Stimulated activated CD8-positive, alpha-beta memory T cell treated with anti-CD3 and anti-CD28 coated beads, Interleukin-7, amount 100 ng/mL, for 48 hours (primary cell): ENCODE data around the gene UBL5.
"Not testable (repeated sequence)": the region's sequence is repeated elsewhere in the genome, so short reads cannot be mapped to it uniquely, and the experiment has no call there.

Source experiments
- DNase-seq, 2 donors: peaks; one replicate each; pipeline ENCODE4 v3.0.0-alpha.2; 2020; ENCODE audit warnings: low read depth in 1 of 2; ENCODE audit errors: extremely low read depth in 1 of 2

The UBL5 gene

DNA sequence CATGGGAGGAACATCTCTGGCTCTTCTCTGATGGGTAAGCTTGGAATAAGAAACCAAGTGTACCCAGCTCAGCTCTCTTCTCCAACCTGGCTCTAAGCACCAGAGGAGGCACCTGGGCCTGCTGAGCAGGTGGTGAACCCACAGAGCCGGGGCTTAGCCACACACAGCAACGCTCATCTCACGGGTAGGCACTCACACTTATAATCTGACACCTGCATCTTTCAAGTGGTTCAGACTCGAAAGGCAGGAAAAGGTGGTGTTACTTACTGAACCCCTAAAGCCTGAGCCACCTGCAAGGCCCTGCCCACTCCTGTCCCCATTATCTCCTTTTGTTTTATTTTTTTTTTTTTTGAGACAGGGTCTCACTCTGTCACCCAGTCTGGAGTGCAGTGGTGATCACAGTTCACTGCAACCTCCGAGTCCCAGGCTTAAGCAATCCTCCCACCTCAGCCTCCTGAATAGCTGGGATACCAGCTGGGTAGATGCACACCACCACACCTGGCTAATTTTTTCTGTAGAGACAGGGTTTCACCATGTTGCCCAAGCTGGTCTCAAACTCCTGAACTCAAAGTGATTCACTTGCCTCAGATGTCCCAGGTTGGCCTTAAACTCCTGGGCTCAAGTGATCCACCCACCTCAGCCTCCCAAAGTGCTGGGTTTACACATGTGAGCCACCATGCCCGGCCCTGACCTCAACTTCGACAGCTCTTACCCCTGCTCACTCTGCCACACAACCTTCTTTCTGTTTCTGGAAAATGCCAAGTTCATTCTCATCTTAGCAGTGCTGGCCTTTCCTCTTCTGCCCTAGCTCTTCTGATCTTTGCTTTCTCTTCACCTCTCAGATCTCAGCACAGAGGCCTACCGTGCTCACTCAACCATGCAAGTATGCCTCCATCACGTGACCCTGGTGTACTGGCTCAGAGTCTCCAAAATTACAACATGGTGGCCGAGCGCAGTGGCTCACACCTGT, 18.6 kb upstream of the UBL5 start:
- no peak for DNase-seq

- DNase-seq, result no peak
Observed at GRCh38 chr19:9811139-9811538, 16.6 kb upstream of the UBL5 start.

GRCh38 chr19:9818175-9818733, 9.5 kb upstream of the UBL5 start:
- no peak for DNase-seq

DNA sequence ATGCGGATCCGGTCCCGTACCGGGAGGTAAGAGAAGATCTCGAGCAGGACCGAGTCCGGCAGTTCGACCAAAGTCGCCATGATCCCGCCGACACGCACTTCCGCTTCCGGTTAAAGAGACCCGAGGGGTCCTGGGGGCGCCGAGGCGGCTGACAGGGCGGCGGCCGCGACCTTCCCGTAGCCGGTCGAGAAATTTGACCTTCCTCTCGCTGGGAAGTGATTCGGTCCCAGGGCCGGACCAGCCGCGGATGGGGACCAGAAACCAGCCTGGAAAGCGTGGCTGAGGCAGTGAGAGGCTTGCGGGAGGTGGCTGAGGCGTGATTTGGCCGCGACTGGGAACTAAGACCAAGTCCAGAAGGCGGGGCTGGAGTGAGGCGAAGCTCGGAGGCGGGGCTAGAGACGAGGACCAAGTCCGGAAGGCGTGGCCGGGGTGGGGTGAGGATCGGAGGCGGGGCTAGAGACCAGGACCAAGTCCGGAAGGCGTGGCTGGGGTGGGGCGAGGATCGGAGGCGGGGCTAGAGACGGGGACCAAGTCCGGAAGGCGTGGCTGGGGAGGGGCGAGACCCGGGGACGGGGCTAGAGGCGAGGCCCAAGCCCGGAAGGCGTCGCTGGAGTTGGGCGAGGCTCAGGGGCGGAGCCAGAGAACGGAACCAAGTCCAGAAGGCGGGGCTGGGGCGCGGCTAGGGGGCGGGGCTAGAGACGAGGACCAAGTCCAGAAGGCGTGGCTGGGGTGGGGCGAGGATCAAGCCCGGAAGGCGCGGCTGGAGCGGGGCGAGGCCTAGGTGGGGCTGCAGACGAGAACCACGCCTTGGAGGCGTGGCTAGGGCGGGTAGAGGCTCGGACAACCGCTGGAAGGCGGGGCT, 8.8 kb upstream of the UBL5 start, which contains the start of gene FBXL12:
Gene FBXL12 (minus strand): TSS at position 346 of the 862 bp plus-strand sequence. CDS start 266 bp downstream, at position 80.
- peak; percentile 100 for DNase-seq

DNA sequence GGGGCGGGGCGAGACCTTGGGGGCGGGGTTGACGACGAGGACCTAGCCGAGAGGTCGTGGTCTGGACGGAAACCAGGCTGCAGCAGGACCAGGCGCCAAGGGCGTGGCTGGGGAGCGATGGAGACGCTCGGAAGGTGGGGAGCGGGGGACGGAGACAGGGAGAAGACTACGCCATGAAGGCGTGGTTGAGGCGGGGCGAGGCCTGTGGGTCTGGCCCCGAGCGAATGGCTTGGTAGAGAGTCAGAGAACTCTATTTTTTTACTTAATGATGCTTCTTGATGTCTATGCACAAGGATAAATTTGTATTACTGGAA, 8.2 kb upstream of the UBL5 start:
- DNase-seq, result no peak

DNA sequence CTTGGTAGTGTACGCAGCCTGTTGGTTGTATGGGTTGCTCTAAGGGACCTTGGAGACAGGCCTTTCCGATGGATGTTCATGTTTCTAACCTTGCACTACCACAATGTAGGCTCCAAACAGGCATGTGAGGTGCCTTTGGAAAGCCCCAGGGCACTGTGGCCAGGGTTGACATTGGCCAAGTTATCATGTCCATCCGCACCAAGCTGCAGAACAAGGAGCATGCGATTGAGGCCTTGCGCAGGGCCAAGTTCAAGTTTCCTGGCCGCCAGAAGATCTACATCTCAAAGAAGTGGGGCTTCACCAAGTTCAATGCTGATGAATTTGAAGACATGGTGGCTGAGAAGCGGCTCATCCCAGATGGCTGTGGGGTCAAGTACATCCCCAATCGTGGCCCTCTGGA, 7.7 kb upstream of the UBL5 start:
- DNase-seq, result not testable (repeated sequence)

DNA sequence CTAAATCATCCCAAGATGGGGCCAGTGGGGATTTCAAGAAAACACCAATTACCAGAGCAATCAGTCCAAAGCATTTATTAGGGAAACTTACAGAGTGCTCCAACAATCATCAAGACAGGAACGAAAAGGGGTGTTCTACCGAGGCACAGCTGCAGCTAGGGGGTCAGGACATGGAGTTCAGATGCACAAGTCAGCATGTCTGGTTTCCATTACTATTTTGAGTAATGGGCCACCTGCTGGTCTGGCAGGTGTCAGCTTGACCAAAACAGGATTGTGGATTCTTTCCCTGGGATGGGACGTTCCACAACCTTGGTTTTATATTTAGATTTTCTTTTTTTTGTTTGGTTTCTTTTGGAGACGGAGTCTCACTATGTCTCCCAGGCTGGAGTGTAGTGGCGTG, 3.9 kb upstream of the UBL5 start:
- DNase-seq, result no peak

- DNase-seq, result no peak
Observed at GRCh38 chr19:9828551-9829063, 889 bp downstream of the UBL5 start.

DNA sequence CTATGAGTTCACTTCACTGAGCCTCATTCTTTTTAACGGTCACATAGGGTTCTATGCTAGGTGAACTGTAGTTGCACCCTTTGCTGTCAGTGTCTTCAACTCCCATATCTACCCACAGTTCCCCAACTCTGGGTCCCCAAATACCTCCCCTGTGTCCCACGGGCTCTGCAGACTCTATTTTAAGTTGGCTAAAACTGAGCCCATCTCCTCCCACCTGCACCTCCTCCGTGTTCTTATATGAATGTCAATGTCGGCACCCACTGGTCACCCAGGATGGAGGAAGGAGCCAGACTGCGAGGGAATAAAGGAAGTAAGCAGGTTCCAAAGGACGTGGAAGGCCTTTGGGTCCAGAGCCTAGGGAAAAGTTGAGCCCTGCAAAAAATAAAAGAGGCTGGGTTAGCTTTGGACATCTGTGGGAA, 6.6 kb downstream of the UBL5 start:
- DNase-seq, result no peak

GRCh38 chr19:9834726-9835506, 7.2 kb downstream of the UBL5 start, which contains the start of gene PIN1:
Gene PIN1, plus strand, starts transcription at chr19:9835318. Its CDS starts 27 bp downstream, at chr19:9835345.
- DNase-seq, result peak; percentile 96 to 98

GRCh38 chr19:9835507-9835949, 7.8 kb downstream of the UBL5 start:
- DNase-seq, result no peak

- no peak for DNase-seq
Observed at GRCh38 chr19:9836021-9836420, 8.3 kb downstream of the UBL5 start.

GRCh38 chr19:9838324-9838723, 10.6 kb downstream of the UBL5 start:
- no peak for DNase-seq

DNA sequence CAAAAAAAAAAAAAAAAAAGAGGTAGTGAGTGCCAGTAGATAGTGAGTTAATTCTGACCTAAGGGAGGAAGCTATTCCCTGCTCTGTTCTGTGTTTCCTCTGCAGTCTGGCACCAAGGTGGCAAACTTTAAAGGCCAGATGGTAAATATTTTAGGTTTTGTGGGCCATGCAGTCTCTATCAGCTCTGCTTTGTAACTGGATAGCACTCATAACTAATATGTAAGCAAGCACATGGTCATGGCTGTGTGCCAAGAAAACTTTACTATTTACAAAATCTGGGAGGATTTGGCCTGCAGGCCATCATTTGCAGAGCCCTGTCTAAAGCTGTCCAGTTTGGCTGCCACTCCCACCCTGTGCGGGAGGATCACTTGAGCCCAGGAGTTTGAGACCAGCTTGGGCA, 11.7 kb downstream of the UBL5 start:
- no peak for DNase-seq

DNA sequence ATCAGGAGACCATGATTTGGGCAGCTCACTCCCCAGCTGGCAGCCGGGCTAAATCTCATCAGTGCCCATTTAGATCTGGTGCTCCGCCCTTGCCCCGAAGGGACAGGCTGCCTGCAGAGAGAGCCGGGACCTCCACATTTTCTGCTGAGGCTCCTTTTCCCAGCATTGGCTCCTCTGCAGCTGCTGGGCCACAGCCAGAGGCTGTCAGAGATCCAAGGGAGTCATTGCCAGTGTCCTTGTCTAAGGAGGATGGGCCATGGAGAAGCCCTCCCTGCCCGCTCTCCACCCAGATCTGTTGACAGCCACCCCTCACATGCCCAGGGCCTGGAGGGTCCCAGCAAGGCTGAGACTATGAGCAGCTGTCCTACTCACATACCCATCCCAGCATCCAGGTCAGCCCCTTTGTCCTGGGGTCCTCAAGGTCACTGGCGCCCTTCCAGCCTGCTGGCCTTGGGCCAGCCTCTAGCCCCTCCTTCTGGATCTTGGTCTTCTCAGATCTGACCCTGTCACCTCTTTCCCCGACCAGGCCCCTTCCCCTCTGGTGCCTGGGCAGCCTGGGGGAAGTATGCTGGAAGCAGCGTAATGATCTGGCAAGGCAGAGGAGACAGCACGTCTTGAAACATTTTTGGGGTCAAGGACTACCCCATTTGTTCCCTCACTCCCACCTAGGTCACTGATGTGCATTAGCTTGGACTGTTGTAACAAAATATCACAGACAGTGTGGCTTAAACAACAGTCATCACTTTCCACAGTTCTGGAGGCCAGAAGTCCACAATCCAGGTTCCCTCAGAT, 15.3 kb downstream of the UBL5 start:
- DNase-seq, result no peak

GRCh38 chr19:9843626-9844273, 16.0 kb downstream of the UBL5 start:
- DNase-seq, result not testable (repeated sequence)

DNA sequence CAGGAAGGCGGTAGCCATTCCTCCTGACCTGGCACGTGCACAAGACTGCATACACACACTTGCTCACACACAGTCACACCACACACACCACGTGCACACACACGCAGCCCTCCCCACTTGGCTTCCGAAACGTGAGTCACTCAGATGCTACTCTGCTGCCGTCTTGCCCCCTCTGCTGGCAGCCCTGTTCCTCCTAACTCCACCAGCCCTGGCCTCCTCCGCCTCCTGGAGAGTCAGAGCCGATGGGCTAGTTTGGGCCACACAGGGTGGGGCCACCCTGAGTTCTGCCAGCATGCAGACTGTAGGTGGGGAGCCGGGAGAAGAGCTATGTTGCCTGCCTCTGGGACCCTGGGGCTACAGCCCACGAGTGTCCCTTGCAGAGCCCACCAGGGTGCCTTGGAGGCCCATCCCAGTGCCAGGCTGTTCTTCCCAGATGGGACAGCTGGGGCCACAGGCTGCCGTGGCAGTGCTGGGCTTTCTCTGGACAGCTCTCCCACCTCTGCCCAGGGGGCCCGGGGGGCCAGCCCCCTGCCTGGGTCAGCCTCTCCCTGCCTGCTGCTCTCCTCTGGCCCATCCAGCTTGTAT, 19.5 kb downstream of the UBL5 start:
- peak; percentile 33 to 56 for DNase-seq

DNA sequence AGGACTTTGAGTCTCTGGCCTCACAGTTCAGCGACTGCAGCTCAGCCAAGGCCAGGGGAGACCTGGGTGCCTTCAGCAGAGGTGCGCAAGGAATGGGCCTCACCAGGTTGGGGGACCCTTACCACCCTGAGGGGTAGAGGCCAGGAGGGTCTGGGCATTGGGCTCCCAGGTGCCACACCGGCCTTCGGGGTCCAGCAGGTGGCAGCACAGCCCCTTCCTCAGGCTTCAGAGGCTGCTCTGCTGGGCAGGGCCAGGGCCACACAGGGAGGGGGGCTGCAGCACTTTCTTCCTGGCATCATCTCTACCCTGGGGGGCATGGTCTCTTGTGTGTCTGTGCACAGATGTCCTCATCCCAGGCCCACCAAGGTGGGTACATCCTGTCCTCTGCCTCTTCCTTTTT, 20.3 kb downstream of the UBL5 start:
- DNase-seq, result no peak

DNA sequence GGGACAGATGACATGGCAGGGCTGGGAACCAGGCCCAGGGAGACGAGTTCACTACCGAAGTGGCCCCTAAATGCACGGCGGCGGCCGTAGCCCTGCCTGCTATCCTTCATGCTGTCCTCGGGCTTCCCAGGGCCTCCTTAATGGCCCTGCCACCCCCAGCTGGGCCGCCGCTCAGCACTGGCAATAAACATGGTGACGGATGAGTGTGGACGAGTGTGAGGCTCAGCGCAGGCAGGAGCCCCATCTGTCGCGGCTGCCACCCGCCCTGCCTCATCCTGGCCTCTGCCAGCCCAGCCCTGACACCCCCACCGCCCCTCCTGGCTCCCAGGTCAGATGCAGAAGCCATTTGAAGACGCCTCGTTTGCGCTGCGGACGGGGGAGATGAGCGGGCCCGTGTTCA, 21.0 kb downstream of the UBL5 start:
- no peak for DNase-seq
